ENCODE results near the gene ATAD1.
"Not testable (repeated sequence)": the region's sequence is repeated elsewhere in the genome, so short reads cannot be mapped to it uniquely, and the experiment has no call there.

The ATAD1 gene

GRCh38 chr10:87752566-87752965 is 65.5 kb downstream of the ATAD1 start:
- DNase-seq, result no peak

GRCh38 chr10:87751274-87751673 is 66.8 kb downstream of the ATAD1 start:
- no peak for DNase-seq

GRCh38 chr10:87750817-87751216 is 67.2 kb downstream of the ATAD1 start:
- no peak for DNase-seq

GRCh38 chr10:87750001-87750671 is 67.9 kb downstream of the ATAD1 start:
- no peak for DNase-seq

GRCh38 chr10:87748244-87748643 is 69.8 kb downstream of the ATAD1 start:
- DNase-seq, result not testable (repeated sequence)

- DNase-seq, result no peak
These were observed 71.1 kb downstream of the ATAD1 start for GRCh38 chr10:87746911-87747310.

GRCh38 chr10:87744606-87745005 is 73.4 kb downstream of the ATAD1 start:
- no peak for DNase-seq

GRCh38 chr10:87742992-87743610 is 74.9 kb downstream of the ATAD1 start:
- DNase-seq, result not testable (repeated sequence)

- DNase-seq, result no peak
These were observed 77.8 kb downstream of the ATAD1 start for GRCh38 chr10:87740254-87740655.

GRCh38 chr10:87739703-87740102 is 78.3 kb downstream of the ATAD1 start:
- DNase-seq, result no peak

- DNase-seq, result not testable (repeated sequence)
These were observed 79.8 kb downstream of the ATAD1 start for GRCh38 chr10:87738253-87738652.

GRCh38 chr10:87734987-87735827 is 82.8 kb downstream of the ATAD1 start:
- DNase-seq, result no peak

- DNase-seq, result no peak
These were observed 84.9 kb downstream of the ATAD1 start for GRCh38 chr10:87733081-87733480.

GRCh38 chr10:87729940-87730339 is 88.1 kb downstream of the ATAD1 start:
- no peak for DNase-seq

GRCh38 chr10:87724789-87725188 is 93.2 kb downstream of the ATAD1 start:
- no peak for DNase-seq

- no peak for DNase-seq
These were observed 94.5 kb downstream of the ATAD1 start for GRCh38 chr10:87723500-87723899.

GRCh38 chr10:87722716-87723115 is 95.3 kb downstream of the ATAD1 start:
- no peak for DNase-seq

GRCh38 chr10:87721781-87722180 is 96.2 kb downstream of the ATAD1 start:
- DNase-seq, result no peak

GRCh38 chr10:87720665-87721064 is 97.4 kb downstream of the ATAD1 start:
- DNase-seq, result no peak

- no peak for DNase-seq
These were observed 101.7 kb downstream of the ATAD1 start for GRCh38 chr10:87716348-87716670.

GRCh38 chr10:87715552-87716347 is 102.3 kb downstream of the ATAD1 start:
- no peak for DNase-seq

- no peak for DNase-seq
These were observed 104.3 kb downstream of the ATAD1 start for GRCh38 chr10:87713707-87714106.
